IPS DF 4.7 (cell line): ENCODE results near the gene RPS3.
"Not testable (repeated sequence)": the region's sequence is repeated elsewhere in the genome, so short reads cannot be mapped to it uniquely, and the experiment has no call there.

Source experiments
- DNase-seq: peaks from one replicate; pipeline ENCODE4 v3.0.0-alpha.2; 2013; ENCODE audit warnings: low spot score; ENCODE audit errors: extremely low read depth

Gene RPS3

GRCh38 chr11:75380245-75380644, 19.1 kb upstream of the RPS3 start:
- no peak for DNase-seq

DNA sequence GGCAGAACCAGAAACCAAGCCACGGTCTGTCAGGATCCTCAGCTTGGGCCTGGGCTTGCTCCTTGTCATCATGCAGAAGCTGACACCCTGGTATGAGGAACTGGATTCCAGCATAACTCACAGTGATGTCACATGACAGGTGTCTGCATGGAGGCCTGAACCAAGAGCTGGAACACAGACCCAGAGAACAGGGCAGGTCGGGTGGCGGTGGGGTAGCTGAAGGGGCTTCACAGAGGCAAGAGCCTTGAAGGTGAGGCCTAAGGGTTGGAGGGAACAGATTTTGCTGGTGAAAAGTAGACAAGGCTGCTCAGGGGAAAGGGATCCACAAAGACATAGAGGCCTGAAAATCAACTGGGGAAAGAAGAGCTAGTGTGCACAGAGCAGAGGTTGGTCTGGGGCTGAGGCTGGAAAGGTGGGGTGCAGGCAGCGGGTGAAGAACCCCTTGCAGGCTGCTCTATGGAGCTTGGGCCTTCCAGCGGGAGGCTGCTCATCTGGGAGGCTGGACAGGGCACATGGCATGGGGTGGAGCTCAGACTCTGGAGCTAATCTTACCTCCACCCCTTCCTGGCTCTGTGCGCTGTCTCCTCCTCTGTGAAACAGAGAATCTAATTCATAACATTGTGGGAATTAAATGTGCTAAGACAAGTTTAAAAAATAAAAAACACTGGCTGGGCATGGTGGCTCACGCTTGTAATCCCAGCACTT, 18.4 kb upstream of the RPS3 start:
- DNase-seq = no peak

DNA sequence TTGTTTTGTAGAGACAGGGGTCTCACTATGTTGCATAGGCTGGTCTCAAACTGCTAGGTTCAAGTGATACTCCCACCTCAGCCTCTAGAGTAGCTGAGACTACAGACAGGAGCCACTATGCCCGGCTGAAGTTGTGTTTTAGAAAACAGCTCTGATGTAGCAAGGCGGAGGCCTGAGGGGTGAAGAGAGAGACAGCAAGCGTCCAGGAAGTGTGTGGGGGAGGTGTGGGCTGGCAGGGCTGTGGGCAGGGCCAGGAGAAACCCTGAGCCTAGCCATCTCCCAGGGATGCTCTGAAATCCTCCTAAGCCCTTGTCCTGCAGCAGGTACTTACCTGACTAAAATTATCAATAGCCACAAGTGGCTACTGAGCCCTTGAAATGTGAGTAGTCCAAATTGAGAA, 16.1 kb upstream of the RPS3 start:
- DNase-seq = no peak

DNA sequence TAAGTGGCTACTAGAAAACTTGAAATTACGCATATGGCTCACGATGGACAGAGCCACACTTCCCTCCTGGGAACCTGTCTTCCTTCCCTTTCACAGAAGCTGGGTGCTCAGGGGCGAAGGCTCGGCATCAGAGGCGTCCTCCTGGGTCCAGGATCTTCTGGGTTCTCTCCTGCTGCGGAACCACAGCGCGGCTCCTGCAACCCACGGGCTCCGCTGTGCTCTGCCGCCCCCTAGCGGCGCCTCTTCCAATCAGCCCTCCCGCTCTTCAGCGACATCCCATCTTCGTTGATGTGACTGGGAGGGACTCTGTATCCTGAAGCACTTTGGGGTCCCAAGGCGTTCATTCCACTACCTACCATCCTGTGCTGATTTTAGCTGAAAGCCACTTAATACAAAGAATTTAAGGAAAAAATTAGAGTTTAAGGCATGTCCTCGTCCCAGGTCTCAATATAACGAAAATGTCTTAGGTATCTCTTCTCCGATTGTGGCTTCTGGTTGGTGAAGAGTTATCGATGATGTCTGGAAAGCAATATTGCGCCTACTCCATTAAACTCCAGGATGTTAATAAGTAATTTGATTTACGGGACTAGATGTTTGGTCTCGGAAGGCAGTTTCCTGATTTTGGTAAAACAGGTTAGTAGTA, 14.8 kb upstream of the RPS3 start:
- peak; percentile 81 for DNase-seq

DNA sequence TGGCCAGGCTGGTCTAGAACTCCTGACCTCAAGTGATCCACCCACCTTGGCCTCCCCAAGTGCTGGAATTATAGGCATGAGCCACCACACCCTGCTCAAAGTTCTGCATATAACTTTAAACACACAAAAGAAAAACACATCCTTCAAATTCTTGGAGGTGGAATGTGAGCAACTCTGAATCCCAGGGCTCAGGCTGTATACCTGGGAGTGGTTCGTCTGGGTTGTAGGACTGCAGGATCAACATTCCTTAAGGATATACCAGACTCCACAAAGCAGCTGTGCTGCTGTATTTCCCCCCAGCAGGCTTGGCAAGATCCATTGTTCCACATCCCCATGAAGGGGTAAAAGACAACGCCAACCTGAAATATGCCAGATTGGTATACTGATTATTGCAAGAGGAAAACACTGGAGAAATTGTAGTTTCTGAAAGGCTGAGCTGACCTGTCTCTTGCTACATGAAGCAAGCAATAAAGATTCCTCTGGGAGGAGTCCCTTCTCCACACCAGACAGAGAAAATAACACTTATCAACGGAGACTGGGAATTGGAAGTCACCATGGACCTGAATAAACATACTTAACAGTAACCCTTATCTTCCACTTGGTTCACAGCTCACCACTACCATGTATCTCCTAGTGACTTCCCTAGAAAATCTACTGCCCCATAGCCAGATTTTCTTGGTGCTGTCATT, 12.2 kb upstream of the RPS3 start:
- DNase-seq = no peak

DNA sequence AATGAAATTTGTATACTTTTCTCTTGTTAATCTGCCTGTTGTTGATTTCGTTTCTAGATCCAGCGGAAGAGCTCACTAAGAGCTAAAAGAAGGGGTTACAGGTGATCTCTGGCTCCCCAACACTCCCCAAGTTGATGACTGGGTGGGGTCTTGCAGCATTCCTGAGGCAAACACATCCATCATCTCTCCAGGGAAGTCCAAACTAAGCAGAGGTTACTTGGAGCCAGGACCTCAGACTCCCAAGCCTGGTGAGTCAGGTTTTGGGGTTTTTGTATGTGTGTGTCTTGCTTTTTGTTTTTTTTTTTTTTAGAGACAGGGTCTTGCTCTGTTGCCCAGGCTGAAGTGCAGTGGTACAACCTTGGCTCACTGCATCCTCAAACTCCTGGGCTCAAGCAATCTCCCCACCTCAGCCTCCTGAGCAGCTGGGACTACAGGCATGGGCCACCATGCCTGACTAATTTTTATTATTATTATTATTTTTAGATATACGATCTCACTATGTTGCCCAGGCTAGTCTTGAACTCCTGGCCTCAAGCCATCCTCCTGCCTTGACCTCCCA, 11.5 kb upstream of the RPS3 start:
- no peak for DNase-seq

GRCh38 chr11:75388386-75389275, 10.7 kb upstream of the RPS3 start:
- DNase-seq = no peak

DNA sequence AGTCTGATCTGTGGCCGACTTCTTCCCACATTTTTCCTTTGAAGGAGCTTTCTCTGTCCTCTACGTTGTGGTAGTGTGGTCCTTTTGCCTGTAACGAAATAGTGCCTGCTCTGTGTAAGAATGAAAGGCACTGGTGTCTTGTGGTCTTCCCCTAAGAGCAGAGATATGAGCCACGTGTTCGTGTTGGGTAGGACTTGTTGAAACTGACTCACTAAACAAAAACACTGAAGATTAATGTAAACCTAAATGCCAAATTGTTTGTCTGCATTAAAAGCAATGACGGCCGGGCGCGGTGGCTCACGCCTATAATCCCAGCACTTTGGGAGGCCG, 10.1 kb upstream of the RPS3 start:
- DNase-seq = no peak

GRCh38 chr11:75389925-75390324, 9.4 kb upstream of the RPS3 start:
- DNase-seq = no peak

DNA sequence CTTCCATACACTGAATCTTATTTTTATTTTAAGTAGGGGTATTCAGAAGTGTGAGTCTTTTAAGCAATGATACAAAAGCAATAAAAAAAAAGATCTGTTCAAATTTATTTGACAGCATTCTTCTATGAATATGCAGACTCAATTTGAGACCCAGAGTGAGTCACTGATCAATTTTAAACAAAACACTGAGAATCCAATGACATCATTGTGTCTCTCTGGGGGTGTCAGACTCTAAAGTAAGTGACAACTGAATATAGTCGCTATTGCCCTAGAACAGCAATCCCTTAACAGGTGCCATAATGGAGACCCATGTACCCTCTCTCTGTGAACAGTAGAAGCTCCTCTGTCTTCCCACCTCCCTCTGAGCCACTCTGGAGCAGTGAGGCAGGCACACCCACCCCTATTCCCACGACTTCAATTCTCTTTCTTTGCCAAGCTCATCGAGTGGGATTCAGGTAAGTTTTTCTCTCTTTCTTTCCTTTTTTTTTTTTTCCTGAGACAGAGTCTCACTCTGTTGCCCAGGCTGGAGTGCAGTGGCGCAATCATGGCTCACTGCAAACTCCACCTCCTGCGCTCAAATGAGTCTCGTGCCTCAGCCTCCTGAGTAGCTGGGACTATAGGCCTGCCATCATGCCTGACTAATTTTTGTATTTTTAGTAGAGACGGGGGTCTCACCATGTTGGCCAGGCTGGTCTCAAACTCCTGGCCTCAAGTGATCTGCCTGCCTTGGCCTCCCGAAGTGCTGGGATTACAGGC, 5.1 kb upstream of the RPS3 start:
- no peak for DNase-seq

DNA sequence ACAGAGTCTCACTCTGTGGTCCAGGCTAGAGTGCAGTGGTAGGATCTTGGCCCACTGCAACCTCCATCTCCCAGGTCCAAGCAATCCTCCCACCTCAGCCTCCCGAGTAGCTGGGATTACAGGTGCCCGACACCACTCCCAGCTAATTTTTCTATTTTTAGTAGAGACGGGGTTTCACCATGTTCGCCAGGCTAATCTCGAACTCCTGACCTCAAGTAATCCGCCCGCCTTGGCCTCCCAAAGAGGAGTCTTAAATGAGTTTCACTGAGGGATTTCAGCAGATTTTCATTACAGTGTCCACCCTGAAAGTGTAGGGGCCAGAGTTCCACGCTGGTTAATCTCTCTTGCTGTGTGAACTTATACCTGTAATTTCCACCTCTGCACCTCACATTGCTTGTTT, 412 bp upstream of the RPS3 start:
- DNase-seq = no peak

DNA sequence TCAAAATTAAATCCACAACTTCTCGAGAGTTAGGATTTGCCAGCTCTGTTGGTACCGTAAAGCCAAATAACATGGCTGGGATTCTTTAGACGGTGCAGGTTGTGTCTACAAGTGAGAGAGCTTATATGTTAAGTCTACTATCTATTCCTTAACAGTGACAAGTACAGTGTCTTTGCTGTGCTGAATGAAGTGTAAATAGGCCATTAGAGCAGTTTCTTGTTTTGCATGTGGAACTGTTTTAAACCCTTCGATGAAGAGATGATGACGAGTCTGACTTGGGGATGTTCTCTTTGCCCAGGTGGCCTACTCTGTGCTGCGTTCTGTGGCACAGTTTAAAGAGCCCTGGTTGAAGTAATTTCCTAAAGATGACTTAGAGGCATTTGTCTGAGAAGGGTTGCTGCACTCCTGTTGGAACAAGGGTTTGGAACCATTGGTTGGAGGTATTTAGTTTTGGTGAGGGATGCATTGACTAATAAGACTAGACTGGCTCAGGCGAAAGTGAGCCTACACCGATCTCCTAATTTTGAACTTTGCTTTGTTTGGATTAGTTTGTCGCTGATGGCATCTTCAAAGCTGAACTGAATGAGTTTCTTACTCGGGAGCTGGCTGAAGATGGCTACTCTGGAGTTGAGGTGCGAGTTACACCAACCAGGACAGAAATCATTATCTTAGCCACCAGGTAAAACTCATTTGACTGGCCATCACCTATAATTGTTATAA, 988 bp downstream of the RPS3 start:
- DNase-seq = no peak

DNA sequence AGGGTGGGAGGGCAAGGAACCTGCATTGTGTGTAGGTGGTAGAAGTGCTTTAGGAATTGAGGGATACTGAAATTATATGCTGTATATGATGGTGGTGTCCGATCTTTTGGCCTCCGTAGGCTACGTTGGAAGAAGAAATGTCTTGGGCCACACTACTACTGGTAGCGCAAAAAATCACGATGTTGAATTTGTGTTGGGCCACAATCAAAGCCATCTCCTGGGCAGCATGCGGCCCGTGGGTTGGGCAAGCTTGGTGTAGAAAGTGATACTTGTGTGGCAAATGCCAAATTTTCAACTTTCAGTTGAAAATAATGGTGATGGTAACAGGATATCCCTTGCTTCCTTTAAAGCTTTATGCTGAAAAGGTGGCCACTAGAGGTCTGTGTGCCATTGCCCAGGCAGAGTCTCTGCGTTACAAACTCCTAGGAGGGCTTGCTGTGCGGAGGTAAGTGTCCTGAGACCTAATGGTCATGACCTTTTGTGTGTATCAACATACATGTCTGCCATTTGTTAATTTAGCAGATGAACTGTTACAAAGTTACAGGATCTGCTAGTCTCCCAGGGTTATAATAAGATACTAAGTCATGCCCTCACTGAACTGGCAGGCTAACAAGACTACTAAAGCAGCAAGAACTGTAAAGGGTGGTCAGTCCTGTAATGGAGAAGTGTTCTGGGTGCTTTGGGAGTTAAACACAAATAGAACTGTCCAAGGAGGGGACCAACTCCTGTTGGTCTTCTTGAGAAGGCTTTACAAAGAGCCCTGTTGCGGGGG, 2.9 kb downstream of the RPS3 start:
- no peak for DNase-seq

GRCh38 chr11:75403037-75403436, 3.7 kb downstream of the RPS3 start:
- DNase-seq = no peak

DNA sequence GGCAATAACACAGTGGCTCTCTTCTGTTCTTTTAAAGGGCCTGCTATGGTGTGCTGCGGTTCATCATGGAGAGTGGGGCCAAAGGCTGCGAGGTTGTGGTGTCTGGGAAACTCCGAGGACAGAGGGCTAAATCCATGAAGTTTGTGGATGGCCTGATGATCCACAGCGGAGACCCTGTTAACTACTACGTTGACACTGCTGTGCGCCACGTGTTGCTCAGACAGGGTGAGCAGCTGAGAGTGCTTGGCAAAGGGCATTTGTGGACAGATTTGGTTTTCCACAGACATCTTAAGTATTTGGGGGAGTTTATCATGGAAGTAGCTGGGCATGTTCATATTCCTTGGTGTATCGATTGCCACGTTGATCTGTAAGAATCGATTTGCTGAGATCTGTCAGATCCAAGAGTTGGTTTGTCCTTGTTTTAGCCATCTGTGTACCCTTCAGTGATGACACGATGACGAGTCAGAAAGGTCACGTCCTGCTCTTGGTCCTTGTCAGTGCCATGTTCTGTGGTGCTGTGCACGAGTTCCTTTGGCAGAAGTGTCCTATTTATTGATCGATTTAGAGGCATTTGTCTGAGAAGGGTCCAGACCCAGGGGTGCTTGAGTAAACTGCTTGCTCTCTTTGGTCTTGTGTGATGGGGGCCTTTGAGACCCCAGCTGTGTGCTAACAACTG, 4.8 kb downstream of the RPS3 start:
- no peak for DNase-seq

- no peak for DNase-seq
These were observed 7.0 kb downstream of the RPS3 start for GRCh38 chr11:75406338-75406777.

GRCh38 chr11:75408957-75409219, 9.6 kb downstream of the RPS3 start:
- no peak for DNase-seq

DNA sequence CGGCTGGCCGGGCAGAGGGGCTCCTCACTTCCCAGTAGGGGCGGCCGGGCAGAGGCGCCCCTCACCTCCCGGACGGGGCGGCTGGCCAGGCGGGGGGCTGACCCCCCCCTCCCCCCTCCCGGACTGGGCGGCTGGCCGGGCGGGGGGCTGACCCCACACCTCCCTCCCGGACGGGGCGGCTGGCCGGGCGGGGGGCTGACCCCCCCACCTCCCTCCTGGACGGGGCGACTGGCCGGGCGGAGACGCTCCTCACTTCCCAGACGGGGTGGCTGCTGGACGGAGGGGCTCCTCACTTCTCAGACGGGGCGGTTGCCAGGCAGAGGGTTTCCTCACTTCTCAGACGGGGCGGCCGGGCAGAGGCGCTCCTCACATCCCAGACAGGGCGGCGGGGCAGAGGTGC, 10.7 kb downstream of the RPS3 start:
- not testable (repeated sequence) for DNase-seq

- not testable (repeated sequence) for DNase-seq
These were observed 13.8 kb downstream of the RPS3 start for GRCh38 chr11:75413146-75413545.
